Cerebellar cortex (tissue), 1 donor: ENCODE measurements around the gene MPIG6B.

Source experiments
- DNase-seq: peaks from one replicate; pipeline ENCODE4 v3.0.0-alpha.2; 2015; ENCODE audit warnings: low spot score

Gene MPIG6B

GRCh38 chr6:31737991-31738979 lies 15.1 kb downstream of the MPIG6B start:
- peak; percentile 68 for DNase-seq

- peak; percentile 100 for DNase-seq
Observed at GRCh38 chr6:31739639-31740396, 16.6 kb downstream of the MPIG6B start, which contains the start of gene MSH5. Gene MSH5, plus strand, starts transcription at chr6:31740005. Its CDS starts 462 bp downstream, at chr6:31740467.

GRCh38 chr6:31740397-31741223 lies 17.4 kb downstream of the MPIG6B start:
- DNase-seq, result no peak

- no peak for DNase-seq
Observed at GRCh38 chr6:31741815-31742214, 18.6 kb downstream of the MPIG6B start.

- no peak for DNase-seq
Observed at GRCh38 chr6:31742894-31743293, 19.7 kb downstream of the MPIG6B start.

- DNase-seq, result no peak
Observed at GRCh38 chr6:31744422-31744821, 21.2 kb downstream of the MPIG6B start.

- no peak for DNase-seq
Observed at GRCh38 chr6:31749301-31750036, 26.3 kb downstream of the MPIG6B start.

- DNase-seq, result no peak
Observed at GRCh38 chr6:31750411-31751022, 27.3 kb downstream of the MPIG6B start.

- DNase-seq, result no peak
Observed at GRCh38 chr6:31752739-31753319, 29.7 kb downstream of the MPIG6B start.

- DNase-seq, result no peak
Observed at GRCh38 chr6:31758281-31758680, 35.1 kb downstream of the MPIG6B start.

GRCh38 chr6:31760790-31761189 lies 37.6 kb downstream of the MPIG6B start:
- no peak for DNase-seq

- DNase-seq, result no peak
Observed at GRCh38 chr6:31761343-31761742, 38.2 kb downstream of the MPIG6B start.

GRCh38 chr6:31762356-31762755 lies 39.2 kb downstream of the MPIG6B start, which contains the start of gene SAPCD1:
Gene SAPCD1, plus strand, starts transcription at chr6:31762656. Its CDS starts 399 bp downstream, at chr6:31763055.
- DNase-seq, result no peak

GRCh38 chr6:31762878-31763618 lies 39.9 kb downstream of the MPIG6B start:
- no peak for DNase-seq

- DNase-seq, result peak; percentile 74
Observed at GRCh38 chr6:31763619-31763940, 40.4 kb downstream of the MPIG6B start.

- no peak for DNase-seq
Observed at GRCh38 chr6:31764198-31764597, 41.0 kb downstream of the MPIG6B start.

- no peak for DNase-seq
Observed at GRCh38 chr6:31765559-31765909, 42.4 kb downstream of the MPIG6B start.

- no peak for DNase-seq
Observed at GRCh38 chr6:31765910-31766794, 43.0 kb downstream of the MPIG6B start.
